ENCODE results near the gene MMS22L. TPM values are rescaled to one million over a fixed set of nuclear protein-coding genes. Genes with fewer than 3 reads are reported as not detected.

Gene MMS22L
- total and polyA plus RNA-seq, 2 experiments from 2014 or later, result 11.7 to 49.5 TPM

DNA sequence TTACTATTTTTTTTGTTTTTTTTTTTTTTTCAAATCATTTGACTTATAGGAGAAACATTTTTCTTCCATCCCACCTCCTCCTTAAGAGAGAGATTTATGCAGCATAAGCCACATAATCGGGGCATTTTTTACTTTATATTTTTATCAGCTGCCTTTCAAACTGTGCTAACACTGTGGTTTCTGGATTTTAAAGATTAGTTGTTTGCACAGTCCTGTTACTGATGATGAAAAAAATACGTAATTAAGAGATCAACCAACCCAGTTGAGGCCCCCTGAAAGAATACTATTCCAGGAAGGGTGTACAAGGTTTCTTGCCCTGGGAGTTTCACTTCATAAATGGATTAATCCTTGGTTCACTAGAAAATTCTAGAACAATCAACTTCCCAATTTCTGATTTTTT, 68.3 kb downstream of the MMS22L start:
- H3K27me3 ChIP-seq (ENCODE audit: insufficient read depth), result no peaks in the 10 kb centered on the region
- Mint-ChIP-seq H3K36me3 (ENCODE audit: low read depth) (no peaks in the 10 kb centered on the region), H3K27me3 (ENCODE audit: insufficient read depth, low read depth, poor library complexity) (no peaks in the 10 kb centered on the region), H3K4me3 (no peak overlapping the region), H3K9me3 (no peaks in the 10 kb centered on the region), H3K27ac (no peak overlapping the region), H3K4me1 (peaks cover 6% of the 10 kb centered on the region)
- TF ChIP-seq ZNF114 (CRISPR knock-in tag; IDR thresholded peaks at IDR 0.05) (no peak), EZH2phosphoT487 (IDR thresholded peaks at IDR 0.05; ENCODE audit: unreplicated experiment) (no peak), POLR2AphosphoS5 (IDR thresholded peaks at IDR 0.05; ENCODE audit: low read depth) (no peak), JUNB (IDR thresholded peaks at IDR 0.05; ENCODE audit: unreplicated experiment) (no peak), ZNF331 (CRISPR knock-in tag; IDR thresholded peaks at IDR 0.05; ENCODE audit: low read depth) (no peak), EZH2 (IDR thresholded peaks at IDR 0.05; ENCODE audit: low read depth, unreplicated experiment) (no peak), NANOG (IDR thresholded peaks at IDR 0.05; ENCODE audit: borderline replicate concordance) (no peak), CREB1 (CRISPR knock-in tag; IDR thresholded peaks at IDR 0.05; ENCODE audit: low read depth) (no peak), STAT1 (IDR thresholded peaks at IDR 0.05; ENCODE audit: unreplicated experiment) (no peak)
- TF ChIP-seq, protein P1, sequence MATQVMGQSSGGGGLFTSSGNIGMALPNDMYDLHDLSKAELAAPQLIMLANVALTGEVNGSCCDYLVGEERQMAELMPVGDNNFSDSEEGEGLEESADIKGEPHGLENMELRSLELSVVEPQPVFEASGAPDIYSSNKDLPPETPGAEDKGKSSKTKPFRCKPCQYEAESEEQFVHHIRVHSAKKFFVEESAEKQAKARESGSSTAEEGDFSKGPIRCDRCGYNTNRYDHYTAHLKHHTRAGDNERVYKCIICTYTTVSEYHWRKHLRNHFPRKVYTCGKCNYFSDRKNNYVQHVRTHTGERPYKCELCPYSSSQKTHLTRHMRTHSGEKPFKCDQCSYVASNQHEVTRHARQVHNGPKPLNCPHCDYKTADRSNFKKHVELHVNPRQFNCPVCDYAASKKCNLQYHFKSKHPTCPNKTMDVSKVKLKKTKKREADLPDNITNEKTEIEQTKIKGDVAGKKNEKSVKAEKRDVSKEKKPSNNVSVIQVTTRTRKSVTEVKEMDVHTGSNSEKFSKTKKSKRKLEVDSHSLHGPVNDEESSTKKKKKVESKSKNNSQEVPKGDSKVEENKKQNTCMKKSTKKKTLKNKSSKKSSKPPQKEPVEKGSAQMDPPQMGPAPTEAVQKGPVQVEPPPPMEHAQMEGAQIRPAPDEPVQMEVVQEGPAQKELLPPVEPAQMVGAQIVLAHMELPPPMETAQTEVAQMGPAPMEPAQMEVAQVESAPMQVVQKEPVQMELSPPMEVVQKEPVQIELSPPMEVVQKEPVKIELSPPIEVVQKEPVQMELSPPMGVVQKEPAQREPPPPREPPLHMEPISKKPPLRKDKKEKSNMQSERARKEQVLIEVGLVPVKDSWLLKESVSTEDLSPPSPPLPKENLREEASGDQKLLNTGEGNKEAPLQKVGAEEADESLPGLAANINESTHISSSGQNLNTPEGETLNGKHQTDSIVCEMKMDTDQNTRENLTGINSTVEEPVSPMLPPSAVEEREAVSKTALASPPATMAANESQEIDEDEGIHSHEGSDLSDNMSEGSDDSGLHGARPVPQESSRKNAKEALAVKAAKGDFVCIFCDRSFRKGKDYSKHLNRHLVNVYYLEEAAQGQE (IDR thresholded peaks at IDR 0.05; ENCODE audit: unreplicated experiment), result no peak
- TF ChIP-seq, protein P2, sequence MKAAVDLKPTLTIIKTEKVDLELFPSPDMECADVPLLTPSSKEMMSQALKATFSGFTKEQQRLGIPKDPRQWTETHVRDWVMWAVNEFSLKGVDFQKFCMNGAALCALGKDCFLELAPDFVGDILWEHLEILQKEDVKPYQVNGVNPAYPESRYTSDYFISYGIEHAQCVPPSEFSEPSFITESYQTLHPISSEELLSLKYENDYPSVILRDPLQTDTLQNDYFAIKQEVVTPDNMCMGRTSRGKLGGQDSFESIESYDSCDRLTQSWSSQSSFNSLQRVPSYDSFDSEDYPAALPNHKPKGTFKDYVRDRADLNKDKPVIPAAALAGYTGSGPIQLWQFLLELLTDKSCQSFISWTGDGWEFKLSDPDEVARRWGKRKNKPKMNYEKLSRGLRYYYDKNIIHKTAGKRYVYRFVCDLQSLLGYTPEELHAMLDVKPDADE (IDR thresholded peaks at IDR 0.05), result no peak
- TF ChIP-seq, protein P3, sequence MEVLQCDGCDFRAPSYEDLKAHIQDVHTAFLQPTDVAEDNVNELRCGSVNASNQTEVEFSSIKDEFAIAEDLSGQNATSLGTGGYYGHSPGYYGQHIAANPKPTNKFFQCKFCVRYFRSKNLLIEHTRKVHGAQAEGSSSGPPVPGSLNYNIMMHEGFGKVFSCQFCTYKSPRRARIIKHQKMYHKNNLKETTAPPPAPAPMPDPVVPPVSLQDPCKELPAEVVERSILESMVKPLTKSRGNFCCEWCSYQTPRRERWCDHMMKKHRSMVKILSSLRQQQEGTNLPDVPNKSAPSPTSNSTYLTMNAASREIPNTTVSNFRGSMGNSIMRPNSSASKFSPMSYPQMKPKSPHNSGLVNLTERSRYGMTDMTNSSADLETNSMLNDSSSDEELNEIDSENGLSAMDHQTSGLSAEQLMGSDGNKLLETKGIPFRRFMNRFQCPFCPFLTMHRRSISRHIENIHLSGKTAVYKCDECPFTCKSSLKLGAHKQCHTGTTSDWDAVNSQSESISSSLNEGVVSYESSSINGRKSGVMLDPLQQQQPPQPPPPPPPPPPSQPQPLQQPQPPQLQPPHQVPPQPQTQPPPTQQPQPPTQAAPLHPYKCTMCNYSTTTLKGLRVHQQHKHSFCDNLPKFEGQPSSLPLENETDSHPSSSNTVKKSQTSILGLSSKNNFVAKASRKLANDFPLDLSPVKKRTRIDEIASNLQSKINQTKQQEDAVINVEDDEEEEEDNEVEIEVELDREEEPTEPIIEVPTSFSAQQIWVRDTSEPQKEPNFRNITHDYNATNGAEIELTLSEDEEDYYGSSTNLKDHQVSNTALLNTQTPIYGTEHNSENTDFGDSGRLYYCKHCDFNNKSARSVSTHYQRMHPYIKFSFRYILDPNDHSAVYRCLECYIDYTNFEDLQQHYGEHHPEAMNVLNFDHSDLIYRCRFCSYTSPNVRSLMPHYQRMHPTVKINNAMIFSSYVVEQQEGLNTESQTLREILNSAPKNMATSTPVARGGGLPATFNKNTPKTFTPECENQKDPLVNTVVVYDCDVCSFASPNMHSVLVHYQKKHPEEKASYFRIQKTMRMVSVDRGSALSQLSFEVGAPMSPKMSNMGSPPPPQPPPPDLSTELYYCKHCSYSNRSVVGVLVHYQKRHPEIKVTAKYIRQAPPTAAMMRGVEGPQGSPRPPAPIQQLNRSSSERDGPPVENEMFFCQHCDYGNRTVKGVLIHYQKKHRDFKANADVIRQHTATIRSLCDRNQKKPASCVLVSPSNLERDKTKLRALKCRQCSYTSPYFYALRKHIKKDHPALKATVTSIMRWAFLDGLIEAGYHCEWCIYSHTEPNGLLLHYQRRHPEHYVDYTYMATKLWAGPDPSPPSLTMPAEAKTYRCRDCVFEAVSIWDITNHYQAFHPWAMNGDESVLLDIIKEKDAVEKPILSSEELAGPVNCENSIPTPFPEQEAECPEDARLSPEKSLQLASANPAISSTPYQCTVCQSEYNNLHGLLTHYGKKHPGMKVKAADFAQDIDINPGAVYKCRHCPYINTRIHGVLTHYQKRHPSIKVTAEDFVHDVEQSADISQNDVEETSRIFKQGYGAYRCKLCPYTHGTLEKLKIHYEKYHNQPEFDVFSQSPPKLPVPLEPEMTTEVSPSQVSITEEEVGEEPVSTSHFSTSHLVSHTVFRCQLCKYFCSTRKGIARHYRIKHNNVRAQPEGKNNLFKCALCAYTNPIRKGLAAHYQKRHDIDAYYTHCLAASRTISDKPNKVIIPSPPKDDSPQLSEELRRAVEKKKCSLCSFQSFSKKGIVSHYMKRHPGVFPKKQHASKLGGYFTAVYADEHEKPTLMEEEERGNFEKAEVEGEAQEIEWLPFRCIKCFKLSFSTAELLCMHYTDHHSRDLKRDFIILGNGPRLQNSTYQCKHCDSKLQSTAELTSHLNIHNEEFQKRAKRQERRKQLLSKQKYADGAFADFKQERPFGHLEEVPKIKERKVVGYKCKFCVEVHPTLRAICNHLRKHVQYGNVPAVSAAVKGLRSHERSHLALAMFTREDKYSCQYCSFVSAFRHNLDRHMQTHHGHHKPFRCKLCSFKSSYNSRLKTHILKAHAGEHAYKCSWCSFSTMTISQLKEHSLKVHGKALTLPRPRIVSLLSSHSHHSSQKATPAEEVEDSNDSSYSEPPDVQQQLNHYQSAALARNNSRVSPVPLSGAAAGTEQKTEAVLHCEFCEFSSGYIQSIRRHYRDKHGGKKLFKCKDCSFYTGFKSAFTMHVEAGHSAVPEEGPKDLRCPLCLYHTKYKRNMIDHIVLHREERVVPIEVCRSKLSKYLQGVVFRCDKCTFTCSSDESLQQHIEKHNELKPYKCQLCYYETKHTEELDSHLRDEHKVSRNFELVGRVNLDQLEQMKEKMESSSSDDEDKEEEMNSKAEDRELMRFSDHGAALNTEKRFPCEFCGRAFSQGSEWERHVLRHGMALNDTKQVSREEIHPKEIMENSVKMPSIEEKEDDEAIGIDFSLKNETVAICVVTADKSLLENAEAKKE (CRISPR knock-in tag; IDR thresholded peaks at IDR 0.05), result no peak
- TF ChIP-seq, protein P4, sequence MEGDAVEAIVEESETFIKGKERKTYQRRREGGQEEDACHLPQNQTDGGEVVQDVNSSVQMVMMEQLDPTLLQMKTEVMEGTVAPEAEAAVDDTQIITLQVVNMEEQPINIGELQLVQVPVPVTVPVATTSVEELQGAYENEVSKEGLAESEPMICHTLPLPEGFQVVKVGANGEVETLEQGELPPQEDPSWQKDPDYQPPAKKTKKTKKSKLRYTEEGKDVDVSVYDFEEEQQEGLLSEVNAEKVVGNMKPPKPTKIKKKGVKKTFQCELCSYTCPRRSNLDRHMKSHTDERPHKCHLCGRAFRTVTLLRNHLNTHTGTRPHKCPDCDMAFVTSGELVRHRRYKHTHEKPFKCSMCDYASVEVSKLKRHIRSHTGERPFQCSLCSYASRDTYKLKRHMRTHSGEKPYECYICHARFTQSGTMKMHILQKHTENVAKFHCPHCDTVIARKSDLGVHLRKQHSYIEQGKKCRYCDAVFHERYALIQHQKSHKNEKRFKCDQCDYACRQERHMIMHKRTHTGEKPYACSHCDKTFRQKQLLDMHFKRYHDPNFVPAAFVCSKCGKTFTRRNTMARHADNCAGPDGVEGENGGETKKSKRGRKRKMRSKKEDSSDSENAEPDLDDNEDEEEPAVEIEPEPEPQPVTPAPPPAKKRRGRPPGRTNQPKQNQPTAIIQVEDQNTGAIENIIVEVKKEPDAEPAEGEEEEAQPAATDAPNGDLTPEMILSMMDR (conservative IDR thresholded peaks at IDR 0.05; ENCODE audit: low read depth in 2 of 2), result no peak
- no peaks in the 10 kb centered on the region for H3K9me2 ChIP-seq (ENCODE audit: insufficient read depth)
- no peak overlapping the region for H3K4me2 ChIP-seq
- no peaks in the 10 kb centered on the region for H3F3A ChIP-seq (replicated peaks; ENCODE audit: low read depth)
- H3K27ac ChIP-seq (ENCODE audit: low read depth), result no peak overlapping the region
- ATAC-seq (no peak), DNase-seq (ENCODE audit: low spot score) (no peak)
- no peak overlapping the region for H3K4me3 ChIP-seq
- no peak overlapping the region for H2AFZ ChIP-seq
- no peaks in the 10 kb centered on the region for H4K20me1 ChIP-seq (replicated peaks; ENCODE audit: insufficient read depth)
- no peaks in the 10 kb centered on the region for H3K4me1 ChIP-seq (ENCODE audit: insufficient read depth)
- H3K79me2 ChIP-seq (replicated peaks; ENCODE audit: insufficient read depth), result no peaks in the 10 kb centered on the region; the same call in 1 of the 2 replicates
- no peaks in the 10 kb centered on the region for H3K36me3 ChIP-seq (ENCODE audit: insufficient read depth)

All from GM23338 (cell line).